ENCODE measurements around the gene ADGRG2. TPM values are rescaled to one million over a fixed set of nuclear protein-coding genes. Genes with fewer than 3 reads are reported as not detected.
"Not testable (repeated sequence)": the region's sequence is repeated elsewhere in the genome, so short reads cannot be mapped to it uniquely, and the experiment has no call there.

Gene ADGRG2
- total and polyA plus RNA-seq, 7 donors: 0.06 to 0.48 (median 0.21) TPM; not detected in 1

DNA sequence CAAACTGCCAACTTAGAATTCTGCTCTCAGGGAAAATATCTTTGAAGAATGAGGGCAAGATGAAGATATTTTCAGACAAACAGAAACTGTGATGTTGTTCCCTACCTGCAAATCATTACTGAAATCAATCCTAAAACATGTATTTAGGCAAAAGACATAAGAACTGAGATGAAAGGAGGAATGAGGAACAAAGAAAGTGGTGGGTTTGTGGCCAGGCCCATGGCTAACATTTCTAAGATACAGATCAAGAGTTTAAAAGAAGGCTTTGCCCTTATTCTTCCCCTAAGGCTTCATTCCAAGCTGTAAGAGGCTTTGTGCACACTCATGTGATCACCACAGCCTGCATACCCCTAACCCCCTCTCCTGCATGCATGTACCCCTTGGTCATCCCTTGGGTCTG lies 46.5 kb downstream of the ADGRG2 start:
- Histone ChIP-seq H3K27ac (no peak overlapping the region), H3K4me3 (no peak overlapping the region), H3K9me3 (no peaks in the 10 kb centered on the region), H3K36me3 (ENCODE audit: insufficient read depth in 1 of 2, low read depth in 1 of 2) (no peaks in the 10 kb centered on the region), H3K4me1 (no peaks in the 10 kb centered on the region), H3K27me3 (ENCODE audit: insufficient read depth in 3 of 3, low read length in 2 of 3) (peaks cover 0 to 5% (median 0%) of the 10 kb centered on the region in 3 donors)
- DNase-seq (no peak), ATAC-seq (no peak)
- TF ChIP-seq, protein P1, sequence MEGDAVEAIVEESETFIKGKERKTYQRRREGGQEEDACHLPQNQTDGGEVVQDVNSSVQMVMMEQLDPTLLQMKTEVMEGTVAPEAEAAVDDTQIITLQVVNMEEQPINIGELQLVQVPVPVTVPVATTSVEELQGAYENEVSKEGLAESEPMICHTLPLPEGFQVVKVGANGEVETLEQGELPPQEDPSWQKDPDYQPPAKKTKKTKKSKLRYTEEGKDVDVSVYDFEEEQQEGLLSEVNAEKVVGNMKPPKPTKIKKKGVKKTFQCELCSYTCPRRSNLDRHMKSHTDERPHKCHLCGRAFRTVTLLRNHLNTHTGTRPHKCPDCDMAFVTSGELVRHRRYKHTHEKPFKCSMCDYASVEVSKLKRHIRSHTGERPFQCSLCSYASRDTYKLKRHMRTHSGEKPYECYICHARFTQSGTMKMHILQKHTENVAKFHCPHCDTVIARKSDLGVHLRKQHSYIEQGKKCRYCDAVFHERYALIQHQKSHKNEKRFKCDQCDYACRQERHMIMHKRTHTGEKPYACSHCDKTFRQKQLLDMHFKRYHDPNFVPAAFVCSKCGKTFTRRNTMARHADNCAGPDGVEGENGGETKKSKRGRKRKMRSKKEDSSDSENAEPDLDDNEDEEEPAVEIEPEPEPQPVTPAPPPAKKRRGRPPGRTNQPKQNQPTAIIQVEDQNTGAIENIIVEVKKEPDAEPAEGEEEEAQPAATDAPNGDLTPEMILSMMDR (IDR thresholded peaks at IDR 0.05): no peak
- intact Hi-C loops (cut with DNase I): no loop called here

DNA sequence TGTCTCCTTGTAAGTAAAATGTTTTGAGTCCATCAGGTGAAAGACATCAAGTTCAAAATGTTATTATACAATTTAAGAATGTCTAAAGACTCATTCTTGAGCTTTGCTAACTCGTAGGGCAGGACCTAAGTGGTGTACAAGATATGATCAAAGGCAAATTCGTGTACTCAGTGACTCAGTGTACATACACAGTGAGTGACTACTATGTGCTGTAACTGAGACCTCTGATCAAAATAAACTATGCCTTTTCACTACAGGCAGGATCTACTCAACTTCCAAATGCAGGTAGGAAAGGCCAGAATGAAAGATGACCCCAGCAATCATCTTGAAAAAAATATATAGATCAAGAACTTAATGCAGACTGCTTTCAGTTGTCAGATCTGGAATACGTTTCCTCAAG lies 49.9 kb downstream of the ADGRG2 start:
- Histone ChIP-seq H3K27me3 (ENCODE audit: insufficient read depth in 3 of 3, low read length in 2 of 3) (peaks cover 0 to 5% (median 0%) of the 10 kb centered on the region in 3 donors), H3K4me3 (no peak overlapping the region), H3K9me3 (no peaks in the 10 kb centered on the region), H3K4me1 (no peaks in the 10 kb centered on the region), H3K27ac (no peak overlapping the region), H3K36me3 (ENCODE audit: insufficient read depth in 1 of 2, low read depth in 1 of 2) (no peaks in the 10 kb centered on the region)
- no peak for ATAC-seq
- TF ChIP-seq, protein P1 (IDR thresholded peaks at IDR 0.05): no peak
- intact Hi-C loops (cut with DNase I): no loop called here
- DNase-seq: no peak
- WGBS, 3 donors: 60 to 100% (median 87%) methylated on average over 3 of the region's 3 CpGs

DNA sequence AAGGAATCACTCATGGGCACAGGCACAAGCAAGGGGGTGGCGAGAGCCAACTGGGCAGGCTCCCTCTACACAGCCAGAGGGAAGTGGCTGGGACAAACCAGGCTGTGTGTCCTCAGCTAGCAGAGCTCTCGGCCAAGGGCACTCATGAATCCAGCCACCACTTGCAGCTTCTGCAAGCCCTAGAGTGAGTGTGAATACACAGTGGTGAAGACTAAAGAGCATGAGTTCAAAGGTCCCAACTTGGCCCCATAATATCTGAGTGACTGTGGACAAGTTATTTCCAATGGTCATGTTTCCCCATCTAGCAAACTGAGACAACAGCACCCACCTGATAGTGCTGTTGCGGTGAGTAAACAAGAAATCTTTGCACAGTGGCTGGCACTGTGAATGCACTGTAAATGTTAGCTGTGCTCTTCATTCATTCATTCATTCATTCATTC lies 51.7 kb downstream of the ADGRG2 start:
- Histone ChIP-seq H3K4me3 (no peak overlapping the region), H3K9me3 (no peaks in the 10 kb centered on the region), H3K36me3 (ENCODE audit: insufficient read depth in 1 of 2, low read depth in 1 of 2) (no peaks in the 10 kb centered on the region), H3K4me1 (no peaks in the 10 kb centered on the region), H3K27ac (no peak overlapping the region), H3K27me3 (ENCODE audit: insufficient read depth in 3 of 3, low read length in 2 of 3) (peaks cover 0 to 5% (median 0%) of the 10 kb centered on the region in 3 donors)
- WGBS, 3 donors: 56 to 95% (median 76%) methylated on average over 2 to 3 of the region's 3 CpGs
- TF ChIP-seq, protein P1 (IDR thresholded peaks at IDR 0.05): no peak
- no peak for DNase-seq
- intact Hi-C loops (cut with DNase I): no loop called here
- no peak for ATAC-seq

DNA sequence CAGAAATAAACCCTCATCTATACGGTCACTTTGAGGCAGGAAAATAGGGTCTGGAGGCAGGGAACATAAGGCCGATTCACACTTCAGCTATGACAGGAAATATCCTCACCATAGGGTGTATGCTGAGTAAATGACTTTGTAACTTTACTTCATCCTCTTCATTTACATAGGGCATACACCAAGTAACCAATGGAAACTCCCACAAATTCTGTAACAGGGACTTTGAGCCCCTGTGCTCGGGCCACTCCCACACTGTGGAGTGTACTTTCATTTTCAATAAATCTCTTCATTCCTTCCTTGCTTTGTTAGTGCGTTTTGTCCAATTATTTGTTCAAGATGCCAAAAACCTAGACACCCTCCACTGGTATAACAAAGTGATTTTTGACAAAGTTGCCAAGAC lies 55.3 kb downstream of the ADGRG2 start:
- H3K4me3 ChIP-seq; ATAC-seq; H3K9me3 ChIP-seq; H3K36me3 ChIP-seq (ENCODE audit: insufficient read depth in 1 of 2, low read depth in 1 of 2); intact Hi-C loops (cut with DNase I); H3K27ac ChIP-seq; H3K4me1 ChIP-seq; H3K27me3 ChIP-seq (ENCODE audit: insufficient read depth in 3 of 3, low read length in 2 of 3); DNase-seq: not testable (repeated sequence)
- WGBS, 3 donors: 78 to 92% (median 86%) methylated on average over 4 of the region's 4 CpGs

DNA sequence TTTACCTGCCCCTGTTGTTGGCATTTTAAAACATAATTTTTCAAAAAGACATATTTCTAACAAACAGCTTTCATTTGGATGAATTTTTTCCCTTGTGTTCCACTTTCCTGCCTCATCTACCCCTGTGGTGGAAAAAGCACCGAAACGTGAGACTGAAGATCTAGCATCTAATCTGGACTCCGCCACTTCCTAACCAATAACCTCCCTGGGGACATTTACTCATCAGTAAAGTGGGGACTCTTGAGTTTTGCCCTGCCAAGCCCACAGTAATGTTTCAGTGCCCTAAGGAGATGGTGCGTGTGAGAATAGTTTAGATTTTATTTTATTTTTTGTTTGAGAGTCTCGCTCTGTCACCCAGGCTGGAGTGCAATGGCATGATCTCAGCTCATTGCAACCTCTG lies 56.7 kb downstream of the ADGRG2 start:
- Histone ChIP-seq H3K9me3 (no peaks in the 10 kb centered on the region), H3K27me3 (ENCODE audit: insufficient read depth in 3 of 3, low read length in 2 of 3) (no peaks in the 10 kb centered on the region), H3K27ac (no peak overlapping the region), H3K4me3 (no peak overlapping the region), H3K4me1 (no peaks in the 10 kb centered on the region), H3K36me3 (ENCODE audit: insufficient read depth in 1 of 2, low read depth in 1 of 2) (no peaks in the 10 kb centered on the region)
- DNase-seq (no peak), ATAC-seq (no peak)
- 86 to 88% (median 87%) methylated on average over 5 of the region's 5 CpGs for WGBS, 3 donors
- TF ChIP-seq, protein P1 (IDR thresholded peaks at IDR 0.05): no peak
- intact Hi-C loops (cut with DNase I): no loop called here

Measured in psoas muscle (tissue), 8 donors.